ENCODE measurements around the gene EFCAB13.
A peak's percentile ranks its signal among the peaks of the same experiment; 100 is the strongest.

Gene EFCAB13

GRCh38 chr17:47292206-47292605 lies 31.5 kb upstream of the EFCAB13 start:
- DNase-seq, result no peak

- DNase-seq, result no peak
These were observed 28.5 kb upstream of the EFCAB13 start for GRCh38 chr17:47295037-47295873.

GRCh38 chr17:47295874-47296255 lies 27.9 kb upstream of the EFCAB13 start:
- no peak for DNase-seq

- DNase-seq, result no peak
These were observed 25.9 kb upstream of the EFCAB13 start for GRCh38 chr17:47297661-47298400.

- DNase-seq, result no peak
These were observed 25.0 kb upstream of the EFCAB13 start for GRCh38 chr17:47298712-47299111.

GRCh38 chr17:47299239-47299910 lies 24.4 kb upstream of the EFCAB13 start:
- no peak for DNase-seq

- DNase-seq, result no peak
These were observed 23.0 kb upstream of the EFCAB13 start for GRCh38 chr17:47300718-47301117.

GRCh38 chr17:47301161-47301560 lies 22.6 kb upstream of the EFCAB13 start:
- DNase-seq, result no peak

GRCh38 chr17:47301831-47302230 lies 21.9 kb upstream of the EFCAB13 start:
- DNase-seq, result no peak

- no peak for DNase-seq
These were observed 19.6 kb upstream of the EFCAB13 start for GRCh38 chr17:47304186-47304585.

GRCh38 chr17:47305302-47305923 lies 18.3 kb upstream of the EFCAB13 start:
- DNase-seq, result no peak

- no peak for DNase-seq
These were observed 13.5 kb upstream of the EFCAB13 start for GRCh38 chr17:47310186-47310733.

- DNase-seq, result no peak
These were observed 12.3 kb upstream of the EFCAB13 start for GRCh38 chr17:47311420-47311819.

- DNase-seq, result peak; percentile 28
These were observed 8.1 kb upstream of the EFCAB13 start for GRCh38 chr17:47315451-47316266.

GRCh38 chr17:47316311-47316710 lies 7.4 kb upstream of the EFCAB13 start:
- DNase-seq, result no peak

- DNase-seq, result no peak
These were observed 6.6 kb upstream of the EFCAB13 start for GRCh38 chr17:47317119-47317518.

- no peak for DNase-seq
These were observed 5.4 kb upstream of the EFCAB13 start for GRCh38 chr17:47318197-47318918.

GRCh38 chr17:47320879-47321502 lies 2.8 kb upstream of the EFCAB13 start:
- DNase-seq, result no peak

- no peak for DNase-seq
These were observed 667 bp downstream of the EFCAB13 start for GRCh38 chr17:47324224-47325020.

GRCh38 chr17:47325176-47325575 lies 1.4 kb downstream of the EFCAB13 start:
- no peak for DNase-seq
